ENCODE data around the gene PTMA. TPM values are rescaled to one million over a fixed set of nuclear protein-coding genes. Genes with fewer than 3 reads are reported as not detected.

Gene PTMA
- total RNA-seq, 1 experiment from 2014 or later, result 2,752 TPM

DNA sequence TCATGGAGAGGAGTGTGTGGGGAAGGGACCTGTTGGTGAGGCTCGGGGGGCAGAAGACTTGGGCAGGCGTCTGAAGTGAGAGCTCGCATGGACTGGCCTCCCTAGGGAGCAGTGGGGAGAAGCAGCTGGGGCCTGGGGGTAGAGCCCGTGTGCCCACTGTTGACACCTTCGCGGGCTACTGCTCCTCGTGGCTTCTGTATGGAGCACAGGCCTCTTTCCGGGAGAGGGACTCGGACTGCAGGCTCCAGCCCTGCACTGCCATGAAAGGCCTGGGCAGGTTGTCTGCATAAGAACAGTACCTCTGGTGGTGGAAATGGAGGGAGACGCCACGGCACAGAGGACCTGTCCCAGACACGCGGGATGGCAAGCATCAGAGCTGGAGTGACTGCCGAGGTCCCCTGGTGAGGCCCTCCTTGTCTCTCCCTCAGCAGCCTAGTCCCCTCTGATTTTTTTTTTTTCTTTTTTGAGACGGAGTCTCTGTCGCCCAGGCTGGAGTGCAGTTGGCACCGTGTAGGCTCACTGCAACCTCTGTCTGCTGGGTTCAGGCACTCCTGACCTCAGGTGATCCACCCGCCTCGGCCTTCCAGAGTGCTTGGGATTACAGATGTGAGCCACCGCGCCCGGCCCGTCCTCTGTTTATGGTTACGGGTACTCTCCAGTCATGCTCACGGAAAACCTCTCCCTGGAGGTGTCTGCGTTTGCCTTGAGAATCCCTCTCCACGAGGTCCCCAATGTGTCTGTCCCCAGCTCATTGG lies 44.7 kb upstream of the PTMA start:
- no peaks in the 10 kb centered on the region for H3K27me3 ChIP-seq (ENCODE audit: insufficient read depth, low read length)
- H3K9me2 ChIP-seq (ENCODE audit: insufficient read depth), result no peaks in the 10 kb centered on the region
- H2AFZ ChIP-seq (ENCODE audit: low read depth, low read length, poor library complexity, severe bottlenecking), result no peak overlapping the region
- POLR2A ChIA-PET, result interaction anchor here (0.8 kb wide), 1 partner anchor 9 kb away, joined by 3 read pairs; no protein-coding TSS in a partner anchor
- no peaks in the 10 kb centered on the region for H3K9me3 ChIP-seq (ENCODE audit: control insufficient read depth in 1 of 2, insufficient read depth in 1 of 2, low read depth in 1 of 2, low read length in 2 of 2)
- H3K79me2 ChIP-seq (ENCODE audit: insufficient read depth, low read length), result no peaks in the 10 kb centered on the region
- TF ChIP-seq SP1 (IDR thresholded peaks at IDR 0.05; ENCODE audit: low read depth) (no peak), CTCF (IDR thresholded peaks at IDR 0.05 in 2 of 3, conservative IDR thresholded peaks at IDR 0.05 in 1 of 3; ENCODE audit: borderline replicate concordance in 1 of 3, insufficient read depth in 1 of 3, low read depth in 2 of 3, low read length in 2 of 3) (0 out of 6 replicates have a peak, but pooled peaks of 1 of the 3 experiments have one; percentile 5), POLR2AphosphoS5 (IDR thresholded peaks at IDR 0.05; ENCODE audit: low read depth, low read length) (no peak)
- peak overlapping the region; percentile 89 for H3K9ac ChIP-seq (ENCODE audit: low read length)
- no peak for ATAC-seq
- H3K4me2 ChIP-seq (ENCODE audit: low read length), result no peak overlapping the region
- CTCF ChIA-PET, result interaction anchor here (1.3 to 4.5 kb wide), 2 partner anchors 10 to 14 kb away, joined by 4 to 18 read pairs; no protein-coding TSS in a partner anchor
- BruUV-seq (replicated peaks), result no TSS peak
- RAD21 ChIA-PET (ENCODE audit: low non-redundant PET in 1 of 2, low total read pairs in 2 of 2, uncharacterized antibody in 2 of 2, unreplicated experiment in 2 of 2), result interaction anchor here in 1 of 2 experiments (1.0 kb wide), 1 partner anchor 52 kb away, joined by 3 read pairs; no protein-coding TSS in a partner anchor
- no peaks in the 10 kb centered on the region for H4K20me1 ChIP-seq (ENCODE audit: insufficient read depth)
- DNase-seq (ENCODE audit: low read depth, low spot score), result no peak
- peaks cover 37 to 79% of the 10 kb centered on the region in 2 experiments for H3K4me1 ChIP-seq (ENCODE audit: control insufficient read depth in 1 of 2, insufficient read depth in 2 of 2, low read length in 2 of 2)
- H3K4me3 ChIP-seq (replicated peaks in 1 of 2; ENCODE audit: low read depth in 1 of 2, low read length in 2 of 2), result no peak overlapping the region
- intact Hi-C loops (cut with micrococcal nuclease), result no loop called here
- H3K36me3 ChIP-seq (ENCODE audit: control insufficient read depth in 1 of 2, insufficient read depth in 2 of 2, low read length in 2 of 2), result no peaks in the 10 kb centered on the region
- peak overlapping the region; percentile 99 for H3K27ac ChIP-seq (ENCODE audit: low read depth, low read length)

DNA sequence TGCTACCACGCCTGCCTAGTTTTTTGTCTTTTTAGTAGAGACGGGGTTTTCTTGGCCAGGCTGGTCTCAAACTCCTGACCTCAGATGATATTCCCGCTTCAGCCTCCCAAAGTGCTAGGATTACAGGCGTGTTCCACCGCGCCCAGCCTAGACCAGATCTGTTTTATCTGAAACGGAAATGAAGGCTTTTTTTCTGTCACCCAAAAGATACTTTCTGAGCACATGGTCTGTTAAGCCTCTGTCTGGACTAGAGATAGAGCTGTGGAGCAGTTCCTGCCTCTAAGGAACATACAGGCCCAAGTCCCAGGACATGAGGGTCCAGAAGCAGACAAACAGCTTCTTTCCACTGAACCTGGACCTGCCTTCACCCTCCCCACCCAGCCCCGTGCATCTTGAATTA lies 43.6 kb upstream of the PTMA start:
- intact Hi-C loops (cut with micrococcal nuclease), result no loop called here
- ChIA-PET POLR2A (interaction anchor here (0.9 to 3.7 kb wide), 3 partner anchors 8 to 42 kb away, joined by 4 to 33 read pairs (median 4); no protein-coding TSS in a partner anchor), CTCF (interaction anchor here (2.7 to 4.5 kb wide), 2 partner anchors 13 to 49 kb away, joined by 18 to 19 read pairs; no protein-coding TSS in a partner anchor), RAD21 (ENCODE audit: low non-redundant PET in 1 of 2, low total read pairs in 2 of 2, uncharacterized antibody in 2 of 2, unreplicated experiment in 2 of 2) (interaction anchor here in 1 of 2 experiments (0.7 kb wide), 1 partner anchor 23 kb away, joined by 4 read pairs; no protein-coding TSS in a partner anchor)
- H3K9me2 ChIP-seq (ENCODE audit: insufficient read depth), result no peaks in the 10 kb centered on the region
- ATAC-seq (no peak), DNase-seq (ENCODE audit: low read depth, low spot score) (no peak)
- no peak overlapping the region for H2AFZ ChIP-seq (ENCODE audit: low read depth, low read length, poor library complexity, severe bottlenecking)
- peak overlapping the region; percentile 99 for H3K27ac ChIP-seq (ENCODE audit: low read depth, low read length)
- no peaks in the 10 kb centered on the region for H3K79me2 ChIP-seq (ENCODE audit: insufficient read depth, low read length)
- H3K4me1 ChIP-seq (ENCODE audit: control insufficient read depth in 1 of 2, insufficient read depth in 2 of 2, low read length in 2 of 2), result peaks cover 38 to 84% of the 10 kb centered on the region in 2 experiments
- no peaks in the 10 kb centered on the region for H3K27me3 ChIP-seq (ENCODE audit: insufficient read depth, low read length)
- no peaks in the 10 kb centered on the region for H3K36me3 ChIP-seq (ENCODE audit: control insufficient read depth in 1 of 2, insufficient read depth in 2 of 2, low read length in 2 of 2)
- TF ChIP-seq ELF1 (IDR thresholded peaks at IDR 0.05; ENCODE audit: borderline replicate concordance, low read depth) (no peak), CBX3 (IDR thresholded peaks at IDR 0.05; ENCODE audit: low read depth) (no peak), ATF3 (IDR thresholded peaks at IDR 0.05) (no peak), POLR2A (IDR thresholded peaks at IDR 0.05; ENCODE audit: borderline replicate concordance, extremely low read depth, insufficient read depth, insufficient read length) (no peak), EZH2phosphoT487 (IDR thresholded peaks at IDR 0.05; ENCODE audit: borderline replicate concordance) (no peak)
- H3K4me2 ChIP-seq (ENCODE audit: low read length), result peak overlapping the region; percentile 92
- no TSS peak for BruUV-seq (replicated peaks)
- no peaks in the 10 kb centered on the region for H4K20me1 ChIP-seq (ENCODE audit: insufficient read depth)
- peak overlapping the region; percentile 89 for H3K9ac ChIP-seq (ENCODE audit: low read length)
- H3K9me3 ChIP-seq (ENCODE audit: control insufficient read depth in 1 of 2, insufficient read depth in 1 of 2, low read depth in 1 of 2, low read length in 2 of 2), result no peaks in the 10 kb centered on the region
- H3K4me3 ChIP-seq (replicated peaks in 1 of 2; ENCODE audit: low read depth in 1 of 2, low read length in 2 of 2), result no peak overlapping the region
